ENCODE results near the gene FREM2.

DNA sequence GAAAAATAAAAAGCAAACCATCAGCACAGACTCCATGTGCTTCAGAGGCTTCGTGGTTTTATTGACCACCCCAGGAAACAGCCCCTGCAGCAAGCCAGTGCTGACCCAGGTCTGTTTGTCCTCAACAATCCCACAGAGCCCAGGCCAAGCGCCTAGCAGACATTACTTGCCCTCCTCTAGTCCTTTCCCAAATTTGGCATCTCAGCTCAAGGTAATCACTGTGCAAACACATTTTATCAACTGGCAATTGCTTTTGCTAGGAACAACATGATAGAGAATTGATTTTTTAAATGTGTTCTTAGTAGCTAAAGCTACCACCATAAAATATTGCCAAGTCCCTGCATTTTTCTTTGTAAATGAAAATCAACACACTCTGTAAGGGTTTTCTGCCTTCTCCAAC lies 182.0 kb downstream of the FREM2 start:
- no peak for TF ChIP-seq NR3C1 (IDR thresholded peaks at IDR 0.05)
- no peak for TF ChIP-seq EP300 (IDR thresholded peaks at IDR 0.05)
- TF ChIP-seq, protein P1, sequence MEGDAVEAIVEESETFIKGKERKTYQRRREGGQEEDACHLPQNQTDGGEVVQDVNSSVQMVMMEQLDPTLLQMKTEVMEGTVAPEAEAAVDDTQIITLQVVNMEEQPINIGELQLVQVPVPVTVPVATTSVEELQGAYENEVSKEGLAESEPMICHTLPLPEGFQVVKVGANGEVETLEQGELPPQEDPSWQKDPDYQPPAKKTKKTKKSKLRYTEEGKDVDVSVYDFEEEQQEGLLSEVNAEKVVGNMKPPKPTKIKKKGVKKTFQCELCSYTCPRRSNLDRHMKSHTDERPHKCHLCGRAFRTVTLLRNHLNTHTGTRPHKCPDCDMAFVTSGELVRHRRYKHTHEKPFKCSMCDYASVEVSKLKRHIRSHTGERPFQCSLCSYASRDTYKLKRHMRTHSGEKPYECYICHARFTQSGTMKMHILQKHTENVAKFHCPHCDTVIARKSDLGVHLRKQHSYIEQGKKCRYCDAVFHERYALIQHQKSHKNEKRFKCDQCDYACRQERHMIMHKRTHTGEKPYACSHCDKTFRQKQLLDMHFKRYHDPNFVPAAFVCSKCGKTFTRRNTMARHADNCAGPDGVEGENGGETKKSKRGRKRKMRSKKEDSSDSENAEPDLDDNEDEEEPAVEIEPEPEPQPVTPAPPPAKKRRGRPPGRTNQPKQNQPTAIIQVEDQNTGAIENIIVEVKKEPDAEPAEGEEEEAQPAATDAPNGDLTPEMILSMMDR (IDR thresholded peaks at IDR 0.05), result no peak
- TF ChIP-seq BHLHE40 (IDR thresholded peaks at IDR 0.05; ENCODE audit: low read depth, low read length), result no peak
